ENCODE data around the gene HDC. TPM values are rescaled to one million over a fixed set of nuclear protein-coding genes. Genes with fewer than 3 reads are reported as not detected.

The HDC gene
- total RNA-seq, 2 experiments from 2014 or later, result not detected

GRCh38 chr15:50244959-50245624 lies 20.4 kb downstream of the HDC start:
- ChIA-PET POLR2A (no interaction called here), CTCF (ENCODE audit: unreplicated experiment) (no interaction called here)
- no peak overlapping the region for H3K4me2 ChIP-seq (ENCODE audit: low read length)
- BruUV-seq (replicated peaks), result no TSS peak
- no peak overlapping the region for H3K4me3 ChIP-seq (ENCODE audit: low read depth, low read length, poor library complexity, severe bottlenecking)
- H3K9me2 ChIP-seq (ENCODE audit: insufficient read depth, low read length), result no peaks in the 10 kb centered on the region
- H3K9me3 ChIP-seq (ENCODE audit: low read length), result no peaks in the 10 kb centered on the region
- H3K4me1 ChIP-seq (ENCODE audit: insufficient read depth, low read length, poor library complexity, severe bottlenecking), result no peaks in the 10 kb centered on the region
- H3K36me3 ChIP-seq (ENCODE audit: insufficient read depth, low read length), result no peaks in the 10 kb centered on the region
- H3K27ac ChIP-seq (ENCODE audit: low read depth, low read length, poor library complexity, severe bottlenecking), result no peak overlapping the region
- TF ChIP-seq EZH2phosphoT487 (IDR thresholded peaks at IDR 0.05; ENCODE audit: borderline replicate concordance, low read depth, low read length) (no peak), CTCF (conservative IDR thresholded peaks at IDR 0.05; ENCODE audit: low read length) (no peak)
- intact Hi-C loops (cut with micrococcal nuclease; ENCODE audit: unreplicated experiment), result no loop called here
- H2AFZ ChIP-seq (ENCODE audit: low read length), result no peak overlapping the region
- H4K20me1 ChIP-seq (ENCODE audit: insufficient read depth, low read length), result no peaks in the 10 kb centered on the region
- no peak for DNase-seq (ENCODE audit: low spot score)
- no peaks in the 10 kb centered on the region for H3K79me2 ChIP-seq (ENCODE audit: insufficient read depth, low read depth, low read length)

- BruUV-seq (replicated peaks), result no TSS peak
- no peak overlapping the region for H2AFZ ChIP-seq (ENCODE audit: low read length)
Observed at GRCh38 chr15:50244153-50244552, 21.4 kb downstream of the HDC start.

More at GRCh38 chr15:50244153-50244552, 21.4 kb downstream of the HDC start:
- no peak for DNase-seq (ENCODE audit: low spot score)
- Histone ChIP-seq H3K4me2 (ENCODE audit: low read length) (no peak overlapping the region), H3K79me2 (ENCODE audit: insufficient read depth, low read depth, low read length) (no peaks in the 10 kb centered on the region), H3K4me1 (ENCODE audit: insufficient read depth, low read length, poor library complexity, severe bottlenecking) (no peaks in the 10 kb centered on the region), H4K20me1 (ENCODE audit: insufficient read depth, low read length) (no peaks in the 10 kb centered on the region), H3K36me3 (ENCODE audit: insufficient read depth, low read length) (no peaks in the 10 kb centered on the region), H3K4me3 (ENCODE audit: low read depth, low read length, poor library complexity, severe bottlenecking) (no peak overlapping the region), H3K27ac (ENCODE audit: low read depth, low read length, poor library complexity, severe bottlenecking) (no peak overlapping the region), H3K9me3 (ENCODE audit: low read length) (no peaks in the 10 kb centered on the region), H3K9me2 (ENCODE audit: insufficient read depth, low read length) (no peaks in the 10 kb centered on the region)
- intact Hi-C loops (cut with micrococcal nuclease; ENCODE audit: unreplicated experiment), result no loop called here
- ChIA-PET CTCF (ENCODE audit: unreplicated experiment) (no interaction called here), POLR2A (no interaction called here)
- no peak for TF ChIP-seq CTCF (conservative IDR thresholded peaks at IDR 0.05; ENCODE audit: low read length)
- TF ChIP-seq EZH2phosphoT487 (IDR thresholded peaks at IDR 0.05; ENCODE audit: borderline replicate concordance, low read depth, low read length), result no peak
